IMR-90 (cell line): ENCODE data around the gene F12. TPM values are rescaled to one million over a fixed set of nuclear protein-coding genes. Genes with fewer than 3 reads are reported as not detected.

Source experiments
- ATAC-seq: fragments of 200-7000 bp; cut with Tn5 transposase; 2 replicates; pipeline ENCODE4 v1.9.1; 2020; ENCODE audit warnings: low read depth, mild to moderate bottlenecking, moderate library complexity
- BruUV-seq: library from RNA; stranded (reverse); fragments of 400-500 nt; replicated peaks from 2 replicates; lab custom pipeline; 2021; lab: Mats Ljungman, UMichigan
- CTCF ChIA-PET: fragments of 300-600 bp; formaldehyde crosslinking; extraction: SDS; loops from one replicate; lab custom pipeline; 2021; ENCODE audit warnings: antibody characterized with exemption; lab: Yijun Ruan, JAX
- POLR2A ChIA-PET: fragments of 300-600 bp; sonication (Branson Sonifier 250); formaldehyde crosslinking; loops from one replicate; lab custom pipeline; 2022; ENCODE audit warnings: antibody characterized with exemption; ENCODE audit not compliant: unreplicated experiment; lab: Charles Lee
- DNase-seq: peaks from one replicate; pipeline ENCODE4 v3.0.0; 2013
- H2AFZ ChIP-seq: replicated peaks from 2 replicates; pipeline ENCODE3; 2013; ENCODE audit warnings: low read length, mild to moderate bottlenecking; ENCODE audit not compliant: poor library complexity
- H2AK5ac ChIP-seq: 2 replicates; pipeline ENCODE4 v1.6.1; 2013; ENCODE audit warnings: low read depth, low read length, inconsistent platforms
- H2AK9ac ChIP-seq: replicated peaks from 2 replicates; pipeline ENCODE3; 2013; ENCODE audit warnings: mild to moderate bottlenecking, low read depth, low read length, moderate library complexity; ENCODE audit not compliant: poor library complexity
- H2BK120ac ChIP-seq: 2 replicates; pipeline ENCODE4 v1.6.1; 2013; ENCODE audit warnings: low read depth, low read length, inconsistent platforms
- H2BK15ac ChIP-seq: 3 replicates; pipeline ENCODE4 v1.6.1; 2013; ENCODE audit warnings: low read depth, low read length, inconsistent platforms
- H2BK20ac ChIP-seq: 2 replicates; pipeline ENCODE4 v1.6.1; 2013; ENCODE audit warnings: low read depth, mild to moderate bottlenecking, inconsistent platforms, low read length, moderate library complexity
- H2BK5ac ChIP-seq: 2 replicates; pipeline ENCODE4 v1.6.1; 2013; ENCODE audit warnings: mild to moderate bottlenecking, low read depth, low read length, inconsistent platforms; ENCODE audit not compliant: poor library complexity, severe bottlenecking
- H3K14ac ChIP-seq: replicated peaks from 2 replicates; pipeline ENCODE4 v1.6.1; 2013; ENCODE audit warnings: low read depth, low read length, inconsistent platforms
- H3K18ac ChIP-seq: 2 replicates; pipeline ENCODE4 v1.6.1; 2013; ENCODE audit warnings: low read depth, low read length, control low read depth
- H3K23ac ChIP-seq: 2 replicates; pipeline ENCODE4 v1.6.1; 2013; ENCODE audit warnings: low read depth, low read length, inconsistent platforms
- H3K27ac ChIP-seq: 2 replicates; pipeline ENCODE4 v1.5.1; 2013; ENCODE audit warnings: mild to moderate bottlenecking, control low read depth, low read length; ENCODE audit not compliant: insufficient read depth
- H3K27me3 ChIP-seq: 2 replicates; pipeline ENCODE4 v1.6.1; 2013; ENCODE audit warnings: low read length; ENCODE audit not compliant: control insufficient read depth, insufficient read depth
- H3K36me3 ChIP-seq: 2 replicates; pipeline ENCODE4 v1.6.1; 2013; ENCODE audit warnings: low read length, mixed read lengths; ENCODE audit not compliant: control insufficient read depth, insufficient read depth
- H3K4ac ChIP-seq: 2 replicates; pipeline ENCODE4 v1.6.1; 2013; ENCODE audit warnings: low read depth, low read length, inconsistent platforms
- H3K4me1 ChIP-seq: 2 replicates; pipeline ENCODE4 v1.6.1; 2013; ENCODE audit warnings: low read length, mixed read lengths; ENCODE audit not compliant: control insufficient read depth, insufficient read depth
- H3K4me2 ChIP-seq: 2 replicates; pipeline ENCODE4 v1.6.1; 2013; ENCODE audit warnings: low read depth, mild to moderate bottlenecking, control low read depth, low read length, moderate library complexity
- H3K4me3 ChIP-seq: 2 replicates; pipeline ENCODE4 v1.5.1; 2013; ENCODE audit warnings: low read depth, mild to moderate bottlenecking, control low read depth, low read length, moderate library complexity; ENCODE audit not compliant: insufficient read depth
- H3K56ac ChIP-seq: 2 replicates; pipeline ENCODE4 v1.6.1; 2013; ENCODE audit warnings: low read length, inconsistent platforms; ENCODE audit not compliant: insufficient read depth; ENCODE audit errors: extremely low read depth
- H3K79me1 ChIP-seq, 2 experiments: 2 replicates each; pipeline ENCODE4 v1.6.1; 2013; ENCODE audit warnings: low read length in 2 of 2, inconsistent platforms in 1 of 2, low read depth in 1 of 2
- H3K9ac ChIP-seq: 2 replicates; pipeline ENCODE4 v1.6.1; 2013; ENCODE audit warnings: low read depth, low read length, control low read depth
- H3K9me1 ChIP-seq: 2 replicates; pipeline ENCODE4 v1.6.1; 2013; ENCODE audit warnings: low read length, inconsistent platforms; ENCODE audit not compliant: insufficient read depth
- H3K9me3 ChIP-seq: 2 replicates; pipeline ENCODE4 v1.6.1; 2013; ENCODE audit warnings: low read length; ENCODE audit not compliant: control insufficient read depth, insufficient read depth
- H4K20me1 ChIP-seq: 2 replicates; pipeline ENCODE4 v1.6.1; 2013; ENCODE audit warnings: low read length, inconsistent platforms; ENCODE audit not compliant: insufficient read depth
- H4K5ac ChIP-seq: 2 replicates; pipeline ENCODE4 v1.6.1; 2013; ENCODE audit warnings: mild to moderate bottlenecking, low read depth, low read length, control low read depth
- H4K8ac ChIP-seq, 2 experiments: 2 replicates each; pipeline ENCODE4 v1.6.1; 2013; ENCODE audit warnings: low read depth in 2 of 2, low read length in 2 of 2, control low read depth in 1 of 2, inconsistent platforms in 1 of 2
- H4K91ac ChIP-seq: 2 replicates; pipeline ENCODE4 v1.6.1; 2013; ENCODE audit warnings: low read depth, low read length, inconsistent platforms; ENCODE audit not compliant: insufficient read depth
- BHLHE40 ChIP-seq: fragments of 150-350 bp; IDR thresholded peaks from 2 replicates; pipeline ENCODE4 v1.6.1; 2016; ENCODE audit warnings: mild to moderate bottlenecking, low read depth, low read length
- CHD1 ChIP-seq: IDR thresholded peaks from 2 replicates; pipeline ENCODE4 v1.6.1; 2012; ENCODE audit warnings: low read depth, low read length, improper control_type of control experiment
- MXI1 ChIP-seq: IDR thresholded peaks from 2 replicates; pipeline ENCODE4 v1.6.1; 2012; ENCODE audit warnings: low read depth, mild to moderate bottlenecking, low read length, moderate library complexity, borderline replicate concordance
- NFE2L2 ChIP-seq: fragments of 150-350 bp; IDR thresholded peaks from 2 replicates; pipeline ENCODE4 v1.6.1; 2016; ENCODE audit warnings: low read depth, mild to moderate bottlenecking, low read length
- POLR2A ChIP-seq: IDR thresholded peaks from 2 replicates; pipeline ENCODE4 v1.6.1; 2012; ENCODE audit warnings: mild to moderate bottlenecking, low read depth, low read length
- RAD21 ChIP-seq: IDR thresholded peaks from 2 replicates; pipeline ENCODE4 v1.6.1; 2012; ENCODE audit warnings: low read length, improper control_type of control experiment
- WGBS, 2 experiments: methylation state at CpG; one replicate each; pipeline versions ENCODE4 v1.1.5 to v1.1.7; 2013; ENCODE audit warnings: missing lambda C conversion rate in 2 of 2; ENCODE audit not compliant: insufficient read length in 1 of 2; ENCODE audit errors: extremely low coverage in 2 of 2; 5-methylcytosine and 5-hydroxymethylcytosine counted together
- dilution Hi-C: fragments of 300-500 bp; cut with HindIII; formaldehyde crosslinking; loops from one replicate; pipeline ENCODE4 v1.14.3; 2018; ENCODE audit warnings: low sequenced_read_pairs; ENCODE audit not compliant: unreplicated experiment
- in situ Hi-C: fragments of 300-500 bp; cut with MboI; formaldehyde crosslinking; loops from 3 replicates; pipeline ENCODE4 v1.14.3; 2019; ENCODE audit warnings: low sequenced_read_pairs, inconsistent platforms, mixed read lengths
- intact Hi-C: fragments of 100-400 bp; cut with micrococcal nuclease; formaldehyde crosslinking; loops from 2 replicates; pipeline ENCODE4 v1.10.0; 2022
- polyA plus RNA-seq, 3 experiments: library from polyadenylated mRNA; depleted of rRNA; stranded (reverse); fragments of >200 nt; gene quantifications; 2 replicates each; pipeline ENCODE4 v1.2.3, GENCODE V29; 2012; ENCODE audit warnings: low replicate concordance in 1 of 3
- total RNA-seq: library from RNA; depleted of rRNA; stranded (reverse); fragments of >200 nt; gene quantifications from 2 replicates; pipeline ENCODE4 v1.2.3, GENCODE V29; 2012
- TF ChIP-seq, protein P1 (sequence below): conservative IDR thresholded peaks from 2 replicates; pipeline ENCODE4 v1.5.1; 2012; ENCODE audit warnings: mild to moderate bottlenecking, low read depth, low read length, improper control_type of control experiment

F12 gene
- total and polyA plus RNA-seq, 2 of the 4 experiments (the other 2 are of a cell fraction) = 0.36 to 1.2 TPM

DNA sequence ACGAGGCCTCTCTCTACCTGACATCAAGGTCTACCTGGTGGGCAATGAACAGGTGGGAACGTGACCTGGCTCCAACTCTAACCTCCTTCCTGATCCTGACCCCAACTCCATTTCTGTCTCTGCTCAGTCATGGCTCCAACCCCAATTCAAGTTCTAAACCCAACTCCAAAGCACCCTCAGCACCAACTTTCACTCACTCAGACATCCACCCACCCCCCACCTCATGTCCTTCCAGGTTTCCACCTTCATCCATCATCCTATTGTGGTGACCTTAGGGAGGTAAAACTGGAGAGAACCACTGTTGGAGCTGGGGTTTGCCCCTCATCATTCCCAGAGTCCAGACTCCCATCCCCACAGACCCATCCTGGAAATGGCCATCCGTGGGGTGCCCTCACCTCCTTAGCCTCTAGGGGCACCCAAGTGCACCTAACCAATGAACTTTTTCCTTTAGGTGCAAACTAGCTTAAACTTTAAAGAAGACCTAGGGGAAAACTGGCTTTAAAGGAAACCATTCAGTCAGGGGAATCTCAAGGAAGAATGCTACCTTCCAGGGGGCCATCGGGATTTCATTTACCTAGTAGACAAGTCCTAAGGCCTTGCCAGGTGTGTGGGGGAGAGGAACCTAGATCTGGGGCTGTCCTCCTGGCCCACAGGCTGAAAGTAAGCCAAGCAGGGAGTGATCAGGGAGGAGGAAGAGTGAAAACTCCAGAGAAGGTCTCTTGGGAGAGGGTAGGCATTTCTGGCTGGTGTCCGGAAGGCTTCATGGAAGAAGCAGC lies 40.3 kb downstream of the F12 start:
- Histone ChIP-seq H3K36me3 (no peaks in the 10 kb centered on the region), H3K4me3 (no peak overlapping the region), H4K91ac (no peak overlapping the region), H2BK20ac (no peak overlapping the region), H3K9me1 (no peaks in the 10 kb centered on the region), H3K9me3 (no peaks in the 10 kb centered on the region), H2BK15ac (no peak overlapping the region), H2BK120ac (no peak overlapping the region), H2BK5ac (no peak overlapping the region), H3K4me1 (peaks cover 11% of the 10 kb centered on the region; the same call in 1 of the 2 replicates), H2AFZ (peak overlapping the region; percentile 44), H3K14ac (no peak overlapping the region), H3K79me1 (no peaks in the 10 kb centered on the region), H2AK5ac (no peak overlapping the region), H3K56ac (no peak overlapping the region), H3K27ac (no peak overlapping the region), H4K5ac (no peak overlapping the region), H2AK9ac (peak overlapping the region; percentile 75), H3K4ac (no peak overlapping the region), H3K27me3 (peaks cover 4% of the 10 kb centered on the region; the same call in 1 of the 2 replicates), H4K8ac (no peak overlapping the region), H4K20me1 (no peaks in the 10 kb centered on the region; the same call in none of the 2 replicates), H3K4me2 (no peak overlapping the region), H3K23ac (no peak overlapping the region), H3K18ac (no peak overlapping the region), H3K9ac (no peak overlapping the region)
- no peak for DNase-seq
- POLR2A ChIA-PET = no interaction called here
- CTCF ChIA-PET = interaction anchor here (0.6 to 1.3 kb wide), 4 partner anchors 12 to 96 kb away, joined by 3 to 7 read pairs (median 4); no protein-coding TSS in a partner anchor
- 84% methylated on average over 3 of the region's 5 CpGs; no CpG with 5 or more reads in 1 of the 2 experiments for WGBS, 2 experiments
- dilution Hi-C loops = no loop called here
- BruUV-seq = no TSS peak
- 0 out of 2 replicates have a peak, but pooled peaks have one; percentile 13 for ATAC-seq
- intact Hi-C loops = no loop called here
- no peak for TF ChIP-seq NFE2L2
- no peak for TF ChIP-seq MXI1
- no peak for TF ChIP-seq BHLHE40
- TF ChIP-seq POLR2A = no peak
- TF ChIP-seq, protein P1, sequence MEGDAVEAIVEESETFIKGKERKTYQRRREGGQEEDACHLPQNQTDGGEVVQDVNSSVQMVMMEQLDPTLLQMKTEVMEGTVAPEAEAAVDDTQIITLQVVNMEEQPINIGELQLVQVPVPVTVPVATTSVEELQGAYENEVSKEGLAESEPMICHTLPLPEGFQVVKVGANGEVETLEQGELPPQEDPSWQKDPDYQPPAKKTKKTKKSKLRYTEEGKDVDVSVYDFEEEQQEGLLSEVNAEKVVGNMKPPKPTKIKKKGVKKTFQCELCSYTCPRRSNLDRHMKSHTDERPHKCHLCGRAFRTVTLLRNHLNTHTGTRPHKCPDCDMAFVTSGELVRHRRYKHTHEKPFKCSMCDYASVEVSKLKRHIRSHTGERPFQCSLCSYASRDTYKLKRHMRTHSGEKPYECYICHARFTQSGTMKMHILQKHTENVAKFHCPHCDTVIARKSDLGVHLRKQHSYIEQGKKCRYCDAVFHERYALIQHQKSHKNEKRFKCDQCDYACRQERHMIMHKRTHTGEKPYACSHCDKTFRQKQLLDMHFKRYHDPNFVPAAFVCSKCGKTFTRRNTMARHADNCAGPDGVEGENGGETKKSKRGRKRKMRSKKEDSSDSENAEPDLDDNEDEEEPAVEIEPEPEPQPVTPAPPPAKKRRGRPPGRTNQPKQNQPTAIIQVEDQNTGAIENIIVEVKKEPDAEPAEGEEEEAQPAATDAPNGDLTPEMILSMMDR = peak; percentile 56
- no peak for TF ChIP-seq CHD1
- peak; percentile 20; the same call in 1 of the 2 replicates for TF ChIP-seq RAD21
- in situ Hi-C loops = no loop called here
